Smooth muscle cell (in vitro differentiated cells): ENCODE measurements around the gene C5orf63. TPM values are rescaled to one million over a fixed set of nuclear protein-coding genes. Genes with fewer than 3 reads are reported as not detected.

Experiments
- DNase-seq: peaks from one replicate; lab custom pipeline; 2025; ENCODE audit not compliant: unreplicated experiment; lab: John Stamatoyannopoulos, UW
- H2AFZ ChIP-seq: fragments of 200-600 bp; sonication (generic); 2 replicates; pipeline ENCODE4 v1.6.0; 2016; ENCODE audit warnings: antibody characterized with exemption, low read depth, mild to moderate bottlenecking
- H3F3A ChIP-seq: fragments of 200-600 bp; sonication (generic); 2 replicates; pipeline ENCODE4 v1.6.0; 2017; ENCODE audit warnings: antibody characterized with exemption, low read depth
- H3K27ac ChIP-seq: fragments of 200-600 bp; sonication (generic); 2 replicates; pipeline ENCODE4 v1.5.1; 2016; ENCODE audit warnings: low read depth, mild to moderate bottlenecking
- H3K27me3 ChIP-seq: fragments of 200-600 bp; sonication (generic); 2 replicates; pipeline ENCODE4 v1.6.1; 2016; ENCODE audit warnings: low read depth, mild to moderate bottlenecking
- H3K36me3 ChIP-seq: fragments of 200-600 bp; sonication (generic); 2 replicates; pipeline ENCODE4 v1.5.1; 2016; ENCODE audit warnings: low read depth
- H3K4me1 ChIP-seq: fragments of 200-600 bp; sonication (generic); 2 replicates; pipeline ENCODE4 v1.5.1; 2016; ENCODE audit warnings: low read depth
- H3K4me2 ChIP-seq: fragments of 200-600 bp; sonication (generic); 2 replicates; pipeline ENCODE4 v1.6.0; 2016; ENCODE audit warnings: mild to moderate bottlenecking
- H3K4me3 ChIP-seq: fragments of 200-600 bp; sonication (generic); 2 replicates; pipeline ENCODE4 v1.5.1; 2016; ENCODE audit warnings: mild to moderate bottlenecking
- H3K79me2 ChIP-seq: fragments of 200-600 bp; sonication (generic); 2 replicates; pipeline ENCODE4 v1.6.0; 2016; ENCODE audit warnings: low read depth, mild to moderate bottlenecking
- H3K9ac ChIP-seq: fragments of 200-600 bp; sonication (generic); 2 replicates; pipeline ENCODE4 v1.6.0; 2016; ENCODE audit warnings: low read depth
- H3K9me3 ChIP-seq: fragments of 200-600 bp; sonication (generic); replicated peaks from 2 replicates; pipeline ENCODE4 v1.5.1; 2016; ENCODE audit warnings: low read depth
- H4K20me1 ChIP-seq: fragments of 200-600 bp; sonication (generic); 2 replicates; pipeline ENCODE4 v1.6.0; 2016; ENCODE audit warnings: low read depth
- WGBS: methylation state at CpG from one replicate; pipeline ENCODE4 v1.1.7; 2016; ENCODE audit warnings: low lambda C conversion rate; 5-methylcytosine and 5-hydroxymethylcytosine counted together
- polyA plus RNA-seq: library from polyadenylated mRNA; unstranded; fragments of >200 nt; fragmentation: Nextera tagmentation; extraction: Ambion mirVana; gene quantifications from 2 replicates; pipeline ENCODE4 v1.2.1, GENCODE V29; 2016
- total RNA-seq: library from RNA; depleted of rRNA; stranded (reverse); fragments of >200 nt; gene quantifications from 2 replicates; pipeline ENCODE4 v1.2.3, GENCODE V29; 2014
- TF ChIP-seq, protein P1 (sequence below): fragments of 200-600 bp; sonication (generic); IDR thresholded peaks from 2 replicates; pipeline ENCODE4 v1.5.1; 2017; ENCODE audit warnings: borderline replicate concordance, mild to moderate bottlenecking, antibody characterized with exemption; ENCODE audit not compliant: insufficient read depth, poor library complexity, severe bottlenecking

The C5orf63 gene
- total and polyA plus RNA-seq, 2 experiments from 2014 or later: 2.1 TPM; not detected in 1

DNA sequence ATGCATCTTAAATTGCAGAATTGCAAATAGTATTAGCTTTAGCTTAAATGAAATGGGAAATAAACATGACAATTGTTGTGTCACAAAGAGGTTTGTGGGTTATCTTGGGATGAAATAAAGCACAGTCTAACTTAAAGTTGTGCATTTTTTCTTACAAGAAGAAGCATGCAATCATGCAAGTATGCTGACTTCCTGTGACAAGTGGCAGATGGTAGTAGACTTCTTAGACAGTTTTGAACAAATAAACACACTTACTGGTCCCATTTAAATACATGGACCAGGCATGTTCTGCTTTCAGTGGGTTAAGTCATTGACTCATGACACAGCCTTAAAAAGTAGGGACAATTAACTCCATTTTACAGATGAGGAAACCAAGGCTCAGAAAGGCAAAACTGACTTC lies 15.9 kb upstream of the C5orf63 start:
- DNase-seq: no peak
- H3K36me3 ChIP-seq: no peaks in the 10 kb centered on the region

DNA sequence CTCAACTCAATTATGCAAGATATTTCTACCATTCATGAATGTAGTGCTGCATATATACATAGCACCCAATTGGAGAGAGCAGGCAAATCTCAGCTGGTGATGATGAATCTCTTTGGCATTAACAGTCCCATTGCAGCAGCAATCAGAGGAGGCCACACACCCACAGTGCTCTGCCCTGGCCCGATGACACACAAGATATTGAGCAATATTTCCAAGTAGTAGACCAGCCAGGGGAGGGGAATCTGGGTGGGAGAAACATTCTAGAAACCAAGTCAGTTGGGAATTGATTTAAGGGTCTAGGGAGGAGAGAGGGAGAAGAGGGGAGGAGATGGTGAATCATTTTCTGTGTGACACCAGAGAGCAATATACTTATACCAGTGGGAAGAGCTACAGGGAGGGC lies 14.9 kb upstream of the C5orf63 start:
- Histone ChIP-seq H3K9me3 (no peaks in the 10 kb centered on the region), H3K4me3 (no peak overlapping the region), H3K27me3 (no peaks in the 10 kb centered on the region), H4K20me1 (no peaks in the 10 kb centered on the region), H3F3A (peaks cover 10% of the 10 kb centered on the region), H3K27ac (peak overlapping the region; percentile 90), H3K79me2 (no peaks in the 10 kb centered on the region), H2AFZ (peak overlapping the region; percentile 14), H3K4me2 (peak overlapping the region; percentile 69), H3K4me1 (peaks cover 5% of the 10 kb centered on the region), H3K36me3 (no peaks in the 10 kb centered on the region), H3K9ac (peak overlapping the region; percentile 48)
- peak; percentile 15 for DNase-seq
- 0% methylated on average over 1 of the region's 1 CpG for WGBS
- TF ChIP-seq, protein P1, sequence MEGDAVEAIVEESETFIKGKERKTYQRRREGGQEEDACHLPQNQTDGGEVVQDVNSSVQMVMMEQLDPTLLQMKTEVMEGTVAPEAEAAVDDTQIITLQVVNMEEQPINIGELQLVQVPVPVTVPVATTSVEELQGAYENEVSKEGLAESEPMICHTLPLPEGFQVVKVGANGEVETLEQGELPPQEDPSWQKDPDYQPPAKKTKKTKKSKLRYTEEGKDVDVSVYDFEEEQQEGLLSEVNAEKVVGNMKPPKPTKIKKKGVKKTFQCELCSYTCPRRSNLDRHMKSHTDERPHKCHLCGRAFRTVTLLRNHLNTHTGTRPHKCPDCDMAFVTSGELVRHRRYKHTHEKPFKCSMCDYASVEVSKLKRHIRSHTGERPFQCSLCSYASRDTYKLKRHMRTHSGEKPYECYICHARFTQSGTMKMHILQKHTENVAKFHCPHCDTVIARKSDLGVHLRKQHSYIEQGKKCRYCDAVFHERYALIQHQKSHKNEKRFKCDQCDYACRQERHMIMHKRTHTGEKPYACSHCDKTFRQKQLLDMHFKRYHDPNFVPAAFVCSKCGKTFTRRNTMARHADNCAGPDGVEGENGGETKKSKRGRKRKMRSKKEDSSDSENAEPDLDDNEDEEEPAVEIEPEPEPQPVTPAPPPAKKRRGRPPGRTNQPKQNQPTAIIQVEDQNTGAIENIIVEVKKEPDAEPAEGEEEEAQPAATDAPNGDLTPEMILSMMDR: no peak

More for the DNA sequence above, 15.9 kb upstream of the C5orf63 start:
- H3K79me2 ChIP-seq: no peaks in the 10 kb centered on the region
- peaks cover 5% of the 10 kb centered on the region for H3K4me1 ChIP-seq
- H3K4me3 ChIP-seq: no peak overlapping the region
- H3K9me3 ChIP-seq: no peaks in the 10 kb centered on the region
- peaks cover 10% of the 10 kb centered on the region for H3F3A ChIP-seq
- H3K9ac ChIP-seq: peak overlapping the region; percentile 48
- H3K4me2 ChIP-seq: peak overlapping the region; percentile 69
- TF ChIP-seq, protein P1: no peak
- no peaks in the 10 kb centered on the region for H3K27me3 ChIP-seq
- H2AFZ ChIP-seq: no peak overlapping the region
- no peaks in the 10 kb centered on the region for H4K20me1 ChIP-seq
- H3K27ac ChIP-seq: peak overlapping the region; percentile 90

DNA sequence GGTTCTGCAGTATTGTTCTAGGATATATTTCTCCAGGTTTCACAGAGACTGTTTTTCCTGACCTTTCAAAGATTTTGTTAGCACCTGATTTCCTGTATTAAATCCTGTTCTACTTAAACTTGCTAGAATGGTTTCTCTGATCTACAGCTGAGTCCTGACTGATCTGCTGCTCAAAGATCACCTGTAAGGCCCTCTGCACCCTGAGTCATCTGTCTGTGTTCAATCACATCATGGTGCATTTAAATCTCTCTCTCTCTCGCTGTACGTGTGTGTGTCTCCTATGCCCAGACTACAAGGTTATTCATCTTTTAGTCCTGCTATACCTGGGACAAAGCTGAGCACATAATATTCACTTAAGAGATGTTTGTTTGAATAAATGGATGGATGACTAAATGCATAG lies 13.3 kb upstream of the C5orf63 start:
- no peak overlapping the region for H3K4me2 ChIP-seq
- H3F3A ChIP-seq: peaks cover 10% of the 10 kb centered on the region
- WGBS: 90% methylated on average over 2 of the region's 2 CpGs
- no peak overlapping the region for H3K4me3 ChIP-seq
- TF ChIP-seq, protein P1: no peak
- H3K9me3 ChIP-seq: no peaks in the 10 kb centered on the region
- no peak overlapping the region for H2AFZ ChIP-seq
- H3K79me2 ChIP-seq: no peaks in the 10 kb centered on the region
- no peak overlapping the region for H3K9ac ChIP-seq
- no peak overlapping the region for H3K27ac ChIP-seq
- H4K20me1 ChIP-seq: no peaks in the 10 kb centered on the region
- no peaks in the 10 kb centered on the region for H3K4me1 ChIP-seq
- no peak for DNase-seq
- no peaks in the 10 kb centered on the region for H3K27me3 ChIP-seq
- no peaks in the 10 kb centered on the region for H3K36me3 ChIP-seq

DNA sequence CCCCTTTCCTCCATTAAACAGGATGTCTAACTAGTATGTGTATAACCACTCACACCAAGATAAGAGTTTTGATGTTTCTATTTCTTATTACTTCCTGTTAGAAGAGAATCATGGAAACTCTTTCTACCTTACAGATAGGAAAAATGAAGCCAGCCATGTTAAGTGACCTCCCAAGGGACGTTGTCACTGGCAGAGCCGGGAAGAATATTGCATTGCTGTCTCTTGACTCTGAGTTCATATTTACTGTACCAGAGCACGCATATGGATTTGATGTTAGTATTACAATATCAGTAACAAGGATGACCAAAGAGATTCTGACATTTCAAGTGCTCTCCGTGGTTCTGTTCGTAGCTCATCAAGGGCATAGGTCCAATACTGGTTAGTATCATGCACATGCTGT lies 12.5 kb upstream of the C5orf63 start:
- Histone ChIP-seq H3K36me3 (no peaks in the 10 kb centered on the region), H2AFZ (no peak overlapping the region), H3K9me3 (no peaks in the 10 kb centered on the region), H3K27me3 (no peaks in the 10 kb centered on the region), H3K4me3 (no peak overlapping the region), H3K4me2 (no peak overlapping the region), H3F3A (peaks cover 10% of the 10 kb centered on the region), H4K20me1 (no peaks in the 10 kb centered on the region), H3K9ac (no peak overlapping the region), H3K27ac (no peak overlapping the region), H3K4me1 (no peaks in the 10 kb centered on the region), H3K79me2 (no peaks in the 10 kb centered on the region)
- TF ChIP-seq, protein P1: no peak
- no peak for DNase-seq
- WGBS: 88% methylated on average over 5 of the region's 5 CpGs
